Measurements from ENCODE around the gene TANC1.

DNA sequence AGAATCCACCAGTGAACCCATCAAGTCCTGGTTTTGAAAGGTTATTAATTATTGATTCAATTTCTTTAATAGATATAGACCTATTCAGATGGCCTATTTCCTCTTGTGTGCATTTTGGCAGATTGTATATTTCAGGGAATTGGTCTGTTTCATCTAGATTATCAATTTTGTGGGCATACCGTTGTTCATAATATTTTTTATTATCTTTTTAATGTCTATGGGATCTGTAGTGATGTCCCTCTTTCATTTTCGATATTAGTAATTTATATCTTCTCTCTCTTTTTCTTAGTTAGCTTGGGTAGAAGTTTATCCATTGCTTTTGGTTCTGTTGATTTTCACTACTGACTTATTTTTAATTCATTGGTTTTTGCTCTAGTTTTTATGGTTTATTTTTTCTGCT lies 39.9 kb upstream of the TANC1 start:
- TF ChIP-seq, protein P1, sequence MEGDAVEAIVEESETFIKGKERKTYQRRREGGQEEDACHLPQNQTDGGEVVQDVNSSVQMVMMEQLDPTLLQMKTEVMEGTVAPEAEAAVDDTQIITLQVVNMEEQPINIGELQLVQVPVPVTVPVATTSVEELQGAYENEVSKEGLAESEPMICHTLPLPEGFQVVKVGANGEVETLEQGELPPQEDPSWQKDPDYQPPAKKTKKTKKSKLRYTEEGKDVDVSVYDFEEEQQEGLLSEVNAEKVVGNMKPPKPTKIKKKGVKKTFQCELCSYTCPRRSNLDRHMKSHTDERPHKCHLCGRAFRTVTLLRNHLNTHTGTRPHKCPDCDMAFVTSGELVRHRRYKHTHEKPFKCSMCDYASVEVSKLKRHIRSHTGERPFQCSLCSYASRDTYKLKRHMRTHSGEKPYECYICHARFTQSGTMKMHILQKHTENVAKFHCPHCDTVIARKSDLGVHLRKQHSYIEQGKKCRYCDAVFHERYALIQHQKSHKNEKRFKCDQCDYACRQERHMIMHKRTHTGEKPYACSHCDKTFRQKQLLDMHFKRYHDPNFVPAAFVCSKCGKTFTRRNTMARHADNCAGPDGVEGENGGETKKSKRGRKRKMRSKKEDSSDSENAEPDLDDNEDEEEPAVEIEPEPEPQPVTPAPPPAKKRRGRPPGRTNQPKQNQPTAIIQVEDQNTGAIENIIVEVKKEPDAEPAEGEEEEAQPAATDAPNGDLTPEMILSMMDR (IDR thresholded peaks at IDR 0.05; ENCODE audit: insufficient read depth, low read depth, low read length) = no peak
- no peak for TF ChIP-seq EZH2 (IDR thresholded peaks at IDR 0.05; ENCODE audit: insufficient read depth, low read length)

All from astrocyte (in vitro differentiated cells and primary cell).